Liver (tissue), 3 donors: Measurements from ENCODE around the gene GSTA2.

Experiments
- CTCF ChIP-seq: fragments of 150-350 bp; IDR thresholded peaks from 2 replicates; pipeline ENCODE4 v1.5.1; 2017; ENCODE audit warnings: improper control_type of control experiment, low read depth, low read length; ENCODE audit not compliant: missing input control
- HNF4G ChIP-seq: IDR thresholded peaks from 2 replicates; pipeline ENCODE4 v1.6.1; 2016; ENCODE audit warnings: antibody characterized with exemption
- REST ChIP-seq: IDR thresholded peaks from 2 replicates; pipeline ENCODE4 v1.6.1; 2016; ENCODE audit warnings: antibody characterized with exemption, mild to moderate bottlenecking
- donor health status: healthy.
- donor health status: healthy.

- TF ChIP-seq REST (no peak), HNF4G (no peak), CTCF (no peak)
Measured at GRCh38 chr6:52725143-52725534, 38.1 kb downstream of the GSTA2 start.
